Muscle of leg (tissue), 16 donors: ENCODE data around the gene CLEC18C. TPM values are rescaled to one million over a fixed set of nuclear protein-coding genes. Genes with fewer than 3 reads are reported as not detected.
"Not testable (repeated sequence)": the region's sequence is repeated elsewhere in the genome, so short reads cannot be mapped to it uniquely, and the experiment has no call there.

Experiments
- DNase-seq: peaks from one replicate; pipeline ENCODE4 v3.0.0; 2013
- H3K27ac ChIP-seq: one replicate; pipeline ENCODE4 v1.5.1; 2013; ENCODE audit warnings: mild to moderate bottlenecking, low read length, control low read depth
- H3K27me3 ChIP-seq: one replicate; pipeline ENCODE4 v1.6.1; 2013; ENCODE audit warnings: low read length; ENCODE audit not compliant: control insufficient read depth, insufficient read depth
- H3K36me3 ChIP-seq: one replicate; pipeline ENCODE4 v1.6.1; 2013; ENCODE audit warnings: low read length; ENCODE audit not compliant: control insufficient read depth, insufficient read depth
- H3K4me1 ChIP-seq: one replicate; pipeline ENCODE4 v1.6.1; 2013; ENCODE audit warnings: low read length; ENCODE audit not compliant: control insufficient read depth, insufficient read depth
- H3K4me3 ChIP-seq: one replicate; pipeline ENCODE4 v1.5.1; 2013; ENCODE audit warnings: low read length, control low read depth
- H3K9me3 ChIP-seq: replicated peaks from 2 replicates; pipeline ENCODE4 v1.6.1; 2013; ENCODE audit warnings: low read depth, low read length; ENCODE audit not compliant: control insufficient read depth
- WGBS: methylation state at CpG from one replicate; pipeline ENCODE4 v1.1.5; 2013; ENCODE audit warnings: missing lambda C conversion rate; ENCODE audit not compliant: insufficient coverage; 5-methylcytosine and 5-hydroxymethylcytosine counted together
- long read RNA-seq, 11 donors: transcript quantifications; one replicate each; lab custom pipeline, GENCODE V29; 2026
- polyA plus RNA-seq, 8 donors: library from polyadenylated mRNA; unstranded; fragments of 120-200 nt; gene quantifications; one replicate each; pipeline versions ENCODE4 v1.2.1 to v1.2.3, GENCODE V29; 2013; ENCODE audit warnings: inconsistent platforms in 1 of 8, low replicate concordance in 1 of 8; ENCODE audit not compliant: insufficient read length in 8 of 8, insufficient read depth in 1 of 8
- total RNA-seq: library from RNA; stranded (reverse); fragments of 120-200 nt; gene quantifications from one replicate; pipeline ENCODE4 v1.2.4, GENCODE V29; 2013

CLEC18C gene
- 0.35 TPM for total RNA-seq
- polyA plus RNA-seq = 1 to 10 TPM in 1 of 8 donors, under 1 TPM in 7; 0.04 to 1.3 (median 0.37) TPM
- long read RNA-seq, donor 1 = 0 reads
- long read RNA-seq, donor 2 = 0 reads
- long read RNA-seq, donor 3 = 0 reads
- long read RNA-seq, donor 4 = 0 reads
- long read RNA-seq, donor 5 = 0 reads
- long read RNA-seq, donor 6 = 0 reads
- long read RNA-seq, donor 7 = 0 reads
- long read RNA-seq, donor 8 = 0 reads
- long read RNA-seq, donor 9 = 0 reads
- long read RNA-seq, donor 10 = 0 reads
- long read RNA-seq, donor 11 = 0 reads

DNA sequence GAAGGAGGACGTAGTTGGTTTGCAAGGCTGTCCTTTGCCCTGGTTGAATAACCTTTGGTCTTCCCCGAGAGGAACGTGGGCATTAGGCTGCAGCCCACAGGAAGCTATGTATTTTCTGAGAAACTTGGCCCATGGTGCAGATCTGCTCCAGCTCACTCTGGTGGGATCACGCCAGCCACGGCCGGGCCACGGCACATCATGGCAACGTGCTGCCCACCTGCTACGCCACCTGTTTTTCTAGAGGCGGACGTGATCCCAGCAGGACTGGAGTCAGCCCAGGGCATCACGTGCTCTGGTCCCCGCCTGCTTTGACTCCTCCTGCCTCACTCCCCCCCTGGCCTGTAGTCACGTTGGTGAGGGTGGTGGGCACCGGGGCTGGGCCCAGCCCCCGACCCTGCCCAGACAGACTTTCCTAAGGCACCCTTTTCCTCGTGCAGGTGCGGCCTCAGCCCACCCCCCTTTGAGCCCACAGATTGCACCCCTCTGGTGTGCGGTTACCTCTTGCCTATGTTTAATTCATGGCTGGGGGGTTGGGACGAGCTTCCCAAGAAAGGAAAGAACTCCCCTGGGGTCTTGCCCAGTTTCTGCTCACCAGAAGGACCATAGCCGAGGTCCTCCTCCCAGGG, at the start of gene CLEC18C:
TSS of gene CLEC18C (plus strand) at position 576 of the 626 bp plus-strand sequence. CDS start 492 bp downstream, outside the sequence.
- H3K4me1 ChIP-seq, DNase-seq, H3K27ac ChIP-seq, H3K4me3 ChIP-seq, H3K9me3 ChIP-seq, H3K27me3 ChIP-seq, H3K36me3 ChIP-seq: not testable (repeated sequence)
- WGBS = 72% methylated on average over 2 of the region's 21 CpGs

DNA sequence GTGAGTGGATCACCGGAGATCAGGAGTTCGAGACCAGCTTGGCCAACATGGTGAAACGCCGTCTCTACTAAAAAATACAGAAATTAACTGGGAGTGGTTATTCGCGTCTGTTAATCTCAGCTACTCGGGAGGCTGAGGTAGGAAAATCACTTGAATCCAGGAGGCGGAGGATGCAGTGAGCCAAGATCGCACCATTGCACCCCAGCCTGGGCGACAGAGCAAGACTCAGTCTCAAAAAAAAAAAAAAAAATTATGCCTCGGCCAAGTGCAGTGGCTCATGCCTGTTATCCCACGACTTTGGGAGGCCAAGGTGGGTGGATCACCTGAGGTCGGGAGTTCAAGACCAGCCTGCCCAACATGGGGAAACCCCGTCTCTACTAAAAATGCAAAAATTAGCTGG, 49.8 kb upstream of the CLEC18C start:
- not testable (repeated sequence) for H3K4me3 ChIP-seq, H3K9me3 ChIP-seq, H3K27me3 ChIP-seq, H3K4me1 ChIP-seq, DNase-seq, H3K27ac ChIP-seq
- H3K36me3 ChIP-seq = peaks cover 45% of the 10 kb centered on the region
- WGBS = 90% methylated on average over 14 of the region's 14 CpGs

DNA sequence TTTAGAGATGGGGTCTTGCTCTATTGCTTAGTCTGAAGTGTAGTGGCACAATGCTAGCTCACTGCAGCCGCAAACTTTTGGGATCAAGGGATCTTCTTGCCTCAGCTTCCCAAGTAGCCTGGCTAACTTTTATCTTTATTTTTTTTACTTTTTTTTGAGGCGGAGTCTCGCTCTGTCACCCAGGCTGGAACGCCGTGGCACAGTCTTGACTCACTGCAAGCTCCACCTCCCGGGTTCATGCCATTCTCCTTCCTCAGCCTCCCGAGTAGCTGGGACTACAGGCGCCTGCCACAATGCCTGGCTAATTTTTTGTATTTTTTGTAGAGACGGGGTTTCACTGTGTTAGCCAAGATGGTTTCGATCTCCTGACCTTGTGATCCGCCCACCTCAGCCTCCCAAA, 47.4 kb upstream of the CLEC18C start:
- H3K4me1 ChIP-seq, H3K27me3 ChIP-seq, H3K4me3 ChIP-seq, H3K9me3 ChIP-seq, DNase-seq, H3K27ac ChIP-seq: not testable (repeated sequence)
- WGBS = 94% methylated on average over 9 of the region's 11 CpGs
- H3K36me3 ChIP-seq = peaks cover 60% of the 10 kb centered on the region

DNA sequence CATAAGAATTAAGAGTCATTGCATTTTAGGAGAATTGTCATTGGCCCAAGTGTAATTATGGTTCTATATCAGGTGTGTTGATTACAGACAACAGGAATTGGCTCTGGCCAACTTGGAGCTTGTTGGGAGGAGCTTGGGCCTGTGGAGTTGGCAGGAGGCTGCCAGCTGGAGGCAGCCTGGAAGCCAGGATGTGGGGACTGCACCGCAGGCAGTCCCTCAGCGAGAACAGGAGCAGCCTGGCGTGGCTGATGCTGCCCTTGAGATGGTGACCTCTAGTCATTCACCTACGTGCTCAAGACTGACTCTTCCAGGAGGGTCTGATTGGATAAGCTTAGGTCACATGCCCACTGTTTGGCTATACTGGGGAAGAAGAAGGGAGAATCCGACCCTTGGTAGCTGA, 45.9 kb upstream of the CLEC18C start:
- H3K4me1 ChIP-seq, H3K9me3 ChIP-seq, H3K27me3 ChIP-seq, DNase-seq, H3K4me3 ChIP-seq, H3K27ac ChIP-seq: not testable (repeated sequence)
- WGBS = 75% methylated on average over 3 of the region's 5 CpGs
- H3K36me3 ChIP-seq = peaks cover 58% of the 10 kb centered on the region

DNA sequence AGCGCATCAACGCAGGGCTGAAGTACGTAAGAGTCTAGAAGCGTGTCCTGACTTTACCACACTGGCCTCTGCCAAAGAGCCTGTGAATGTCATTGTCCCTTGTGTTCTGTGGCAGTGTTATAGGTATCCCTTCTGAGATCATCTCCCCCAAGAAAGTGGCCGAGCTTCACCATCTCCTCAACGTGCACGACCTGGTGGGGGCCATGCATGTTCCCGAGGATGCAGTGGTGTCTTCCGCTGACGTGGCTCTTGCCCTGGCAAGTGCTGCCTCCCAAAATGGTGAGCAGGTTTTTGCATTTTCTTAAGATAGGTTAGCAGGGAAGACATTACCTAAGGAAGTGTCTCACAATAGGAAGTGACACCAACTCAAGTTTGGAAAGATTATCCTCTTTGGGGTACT, 44.7 kb upstream of the CLEC18C start:
- not testable (repeated sequence) for H3K27ac ChIP-seq, DNase-seq, H3K27me3 ChIP-seq, H3K4me1 ChIP-seq, H3K9me3 ChIP-seq, H3K4me3 ChIP-seq
- no CpG with 5 or more reads among the region's 10 CpGs for WGBS
- peaks cover 61% of the 10 kb centered on the region for H3K36me3 ChIP-seq

DNA sequence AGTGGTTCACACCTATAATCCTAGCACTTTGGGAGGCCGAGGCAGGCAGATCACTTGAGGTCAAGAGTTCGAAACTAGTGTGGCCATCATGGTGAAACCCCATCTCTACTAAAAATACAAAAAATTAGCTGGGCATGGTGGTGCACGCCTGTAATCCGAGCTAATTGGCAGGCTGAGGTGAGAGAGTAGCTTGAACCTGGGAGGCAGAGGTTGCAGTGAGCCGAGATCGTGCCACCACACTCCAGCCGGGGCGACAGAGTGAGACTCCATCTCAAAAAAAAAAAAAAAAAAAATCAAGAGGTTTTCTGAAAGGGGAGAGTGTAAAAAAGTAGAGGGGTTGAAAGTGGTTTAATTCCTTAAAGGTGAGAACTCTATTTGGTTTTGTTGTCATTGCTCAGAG, 37.8 kb upstream of the CLEC18C start:
- DNase-seq, H3K4me1 ChIP-seq, H3K27ac ChIP-seq, H3K27me3 ChIP-seq, H3K9me3 ChIP-seq, H3K4me3 ChIP-seq: not testable (repeated sequence)
- 96% methylated on average over 4 of the region's 8 CpGs for WGBS
- H3K36me3 ChIP-seq = peaks cover 58% of the 10 kb centered on the region

DNA sequence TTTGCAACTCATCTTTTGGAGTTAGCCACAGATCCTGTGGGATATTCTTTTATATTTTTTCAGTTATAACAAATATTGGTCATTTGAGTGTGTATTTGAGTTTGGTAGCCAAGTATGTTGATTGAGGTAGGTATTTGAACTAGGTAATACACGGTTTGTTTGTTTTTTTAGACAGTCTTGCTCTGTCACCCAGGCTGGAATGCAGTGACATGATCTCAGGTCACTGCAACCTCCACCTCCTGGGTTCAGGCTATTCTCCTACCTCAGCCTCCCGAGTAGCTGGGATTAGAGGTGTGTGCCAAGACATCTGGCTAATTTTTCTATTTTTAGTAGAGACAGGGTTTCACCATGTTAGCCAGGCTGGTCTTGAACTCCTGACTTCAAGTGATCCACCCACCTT, 37.0 kb upstream of the CLEC18C start:
- WGBS = 100% methylated on average over 1 of the region's 2 CpGs
- H3K4me1 ChIP-seq, DNase-seq, H3K9me3 ChIP-seq, H3K27ac ChIP-seq, H3K4me3 ChIP-seq, H3K27me3 ChIP-seq: not testable (repeated sequence)
- peaks cover 64% of the 10 kb centered on the region for H3K36me3 ChIP-seq

DNA sequence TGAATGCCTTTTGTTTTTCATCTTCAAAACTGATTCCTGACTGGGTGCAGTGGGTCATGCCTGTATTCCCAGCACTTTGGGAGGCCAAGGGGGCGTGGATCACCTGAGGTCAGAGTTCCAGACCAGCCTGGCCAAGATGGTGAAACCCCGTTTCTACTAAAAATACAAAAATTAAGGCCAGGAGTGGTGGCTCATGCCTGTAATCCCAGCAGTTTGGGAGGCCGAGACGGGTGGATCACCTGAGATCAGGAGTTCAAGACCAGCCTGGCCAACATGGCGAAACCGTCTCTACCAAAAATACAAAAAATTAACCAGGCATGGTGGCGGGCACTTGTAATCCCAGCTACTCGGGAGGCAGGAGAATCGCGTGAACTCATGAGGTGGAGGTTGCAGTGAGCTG, 30.8 kb upstream of the CLEC18C start:
- H3K4me3 ChIP-seq, DNase-seq, H3K27ac ChIP-seq, H3K4me1 ChIP-seq, H3K9me3 ChIP-seq, H3K27me3 ChIP-seq: not testable (repeated sequence)
- 93% methylated on average over 3 of the region's 10 CpGs for WGBS
- H3K36me3 ChIP-seq = peaks cover 45% of the 10 kb centered on the region

DNA sequence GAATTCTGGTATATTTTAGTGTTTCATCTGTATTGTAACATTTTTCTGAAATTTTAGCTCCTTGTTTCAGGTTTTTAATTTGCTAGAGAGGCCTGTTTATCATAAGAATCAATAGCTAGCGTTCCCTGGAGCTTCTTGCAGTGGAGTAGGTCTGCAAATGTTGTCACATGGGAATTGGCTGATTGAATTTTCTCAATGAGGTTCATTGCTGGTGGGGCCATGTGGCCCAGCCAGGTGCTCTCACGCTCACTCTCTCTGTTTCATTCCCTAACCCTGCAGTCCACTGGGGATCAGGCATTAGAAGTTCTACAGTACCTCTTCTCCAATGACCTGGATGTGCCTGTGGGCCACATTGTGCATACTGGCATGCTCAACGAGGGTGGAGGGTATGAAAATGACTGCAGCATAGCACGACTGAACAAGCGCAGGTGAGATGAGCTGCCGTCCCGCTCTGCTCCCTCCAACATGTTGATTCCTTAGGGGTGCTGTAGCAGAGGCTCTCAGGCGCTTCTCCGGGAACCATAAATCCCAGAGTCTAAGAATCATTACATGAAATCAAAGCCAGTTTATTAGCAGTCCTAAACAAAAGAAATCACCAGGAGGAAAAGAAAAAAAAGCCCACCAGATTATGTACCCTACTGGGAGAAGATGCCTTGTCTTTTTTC, 30.2 kb upstream of the CLEC18C start:
- peaks cover 48% of the 10 kb centered on the region for H3K36me3 ChIP-seq
- WGBS = 83% methylated on average over 5 of the region's 9 CpGs
- not testable (repeated sequence) for H3K27me3 ChIP-seq, DNase-seq, H3K4me1 ChIP-seq, H3K9me3 ChIP-seq, H3K4me3 ChIP-seq, H3K27ac ChIP-seq

DNA sequence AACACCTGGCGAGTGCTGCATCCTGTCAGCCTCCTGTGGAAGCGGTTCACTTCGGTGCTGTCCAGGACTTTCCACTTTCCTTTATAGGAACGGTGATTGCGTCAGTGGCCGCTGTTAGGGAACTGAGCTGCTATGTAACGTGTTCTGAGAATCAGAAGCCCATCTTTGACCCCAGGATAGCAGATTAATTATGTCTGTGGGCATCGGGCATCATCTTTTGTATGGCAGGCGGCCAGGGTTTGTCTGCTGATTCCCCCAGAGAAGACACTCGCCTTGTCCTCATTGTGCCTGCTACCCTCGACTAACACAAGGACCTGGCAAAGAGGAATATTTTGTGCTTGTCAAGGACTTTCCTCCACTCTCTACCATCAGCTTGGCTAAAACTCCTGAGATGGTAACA, 25.7 kb upstream of the CLEC18C start:
- not testable (repeated sequence) for DNase-seq, H3K4me1 ChIP-seq, H3K27ac ChIP-seq, H3K9me3 ChIP-seq, H3K27me3 ChIP-seq, H3K4me3 ChIP-seq
- H3K36me3 ChIP-seq = peaks cover 56% of the 10 kb centered on the region
- 76% methylated on average over 5 of the region's 11 CpGs for WGBS
